Ovary (tissue), 1 donor: ENCODE measurements around the gene DMKN.

Experiments
- EP300 ChIP-seq: sonication (generic); formaldehyde crosslinking; IDR thresholded peaks from one replicate; pipeline ENCODE4 v1.6.1; 2017; ENCODE audit warnings: antibody characterized with exemption
- POLR2A ChIP-seq: fragments of 450-650 bp; IDR thresholded peaks from one replicate; pipeline ENCODE4 v1.6.1; 2017; ENCODE audit warnings: antibody characterized with exemption, mild to moderate bottlenecking, moderate library complexity

DNA sequence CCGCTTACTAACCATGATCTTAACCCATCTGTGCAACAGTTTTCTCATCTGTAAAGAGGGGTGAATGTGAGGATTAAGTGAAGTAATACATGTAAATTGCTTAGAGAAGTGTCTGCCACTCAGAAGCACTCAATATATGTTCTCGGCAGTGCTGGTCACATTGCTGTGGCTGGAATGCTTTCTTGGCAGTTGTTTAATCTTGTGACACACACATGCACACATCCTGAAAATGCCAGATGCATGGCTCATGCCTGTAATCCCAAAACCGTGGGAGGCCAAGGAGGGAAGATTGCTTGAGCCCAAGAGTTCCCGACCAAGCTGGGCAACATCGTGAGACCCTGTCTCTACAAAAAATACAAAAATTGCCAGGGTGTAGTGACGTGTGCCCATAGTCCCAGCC lies 4.9 kb upstream of the DMKN start:
- TF ChIP-seq POLR2A (no peak), EP300 (no peak)
